Esophagus squamous epithelium (tissue), 4 donors: ENCODE results near the gene TMEM129.

ENCODE experiments used
- POLR2A ChIP-seq, 4 donors: fragments of 450-650 bp; IDR thresholded peaks; one replicate each; pipeline ENCODE4 v1.6.1; 2017; ENCODE audit warnings: antibody characterized with exemption in 4 of 4, mild to moderate bottlenecking in 4 of 4, moderate library complexity in 3 of 4
- TF ChIP-seq, protein P1 (sequence below), 6 experiments: fragments of 450-650 bp in 4 of 6; fragments of 200-600 bp in 2 of 6; sonication (generic) in 2 of 6; IDR thresholded peaks; one replicate each; pipeline ENCODE4 v1.5.1; 2016 to 2019; ENCODE audit warnings: antibody characterized with exemption in 6 of 6, mild to moderate bottlenecking in 4 of 6, moderate library complexity in 4 of 6

DNA sequence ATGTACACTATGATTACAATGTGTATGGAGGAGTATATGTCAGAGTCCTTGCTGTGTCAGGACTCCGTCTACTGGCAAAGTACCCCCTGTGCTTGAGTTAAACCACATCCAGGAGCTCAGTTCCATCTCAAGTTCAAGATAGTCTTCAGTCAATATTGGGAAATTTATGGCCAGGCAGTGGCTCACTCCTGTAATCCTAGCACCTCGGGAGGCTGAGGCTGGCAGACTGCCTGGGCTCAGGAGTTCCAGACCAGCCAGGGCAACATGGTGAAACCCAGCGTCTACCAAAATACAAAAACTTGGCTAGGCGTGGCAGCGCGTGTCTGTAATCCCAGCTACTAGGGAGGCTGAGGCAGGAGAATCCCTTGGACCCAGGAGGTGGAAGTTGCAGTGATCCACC lies 14.8 kb downstream of the TMEM129 start:
- TF ChIP-seq, protein P1, sequence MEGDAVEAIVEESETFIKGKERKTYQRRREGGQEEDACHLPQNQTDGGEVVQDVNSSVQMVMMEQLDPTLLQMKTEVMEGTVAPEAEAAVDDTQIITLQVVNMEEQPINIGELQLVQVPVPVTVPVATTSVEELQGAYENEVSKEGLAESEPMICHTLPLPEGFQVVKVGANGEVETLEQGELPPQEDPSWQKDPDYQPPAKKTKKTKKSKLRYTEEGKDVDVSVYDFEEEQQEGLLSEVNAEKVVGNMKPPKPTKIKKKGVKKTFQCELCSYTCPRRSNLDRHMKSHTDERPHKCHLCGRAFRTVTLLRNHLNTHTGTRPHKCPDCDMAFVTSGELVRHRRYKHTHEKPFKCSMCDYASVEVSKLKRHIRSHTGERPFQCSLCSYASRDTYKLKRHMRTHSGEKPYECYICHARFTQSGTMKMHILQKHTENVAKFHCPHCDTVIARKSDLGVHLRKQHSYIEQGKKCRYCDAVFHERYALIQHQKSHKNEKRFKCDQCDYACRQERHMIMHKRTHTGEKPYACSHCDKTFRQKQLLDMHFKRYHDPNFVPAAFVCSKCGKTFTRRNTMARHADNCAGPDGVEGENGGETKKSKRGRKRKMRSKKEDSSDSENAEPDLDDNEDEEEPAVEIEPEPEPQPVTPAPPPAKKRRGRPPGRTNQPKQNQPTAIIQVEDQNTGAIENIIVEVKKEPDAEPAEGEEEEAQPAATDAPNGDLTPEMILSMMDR (IDR thresholded peaks at IDR 0.05) = no peak
- TF ChIP-seq POLR2A (IDR thresholded peaks at IDR 0.05) = no peak
